Retina (tissue), 1 donor: ENCODE measurements around the gene NCAPD3.
A peak's percentile ranks its signal among the peaks of the same experiment; 100 is the strongest.

ENCODE experiments used
- DNase-seq: peaks from one replicate; pipeline ENCODE4 v3.0.0-alpha.2; 2016

Gene NCAPD3

DNA sequence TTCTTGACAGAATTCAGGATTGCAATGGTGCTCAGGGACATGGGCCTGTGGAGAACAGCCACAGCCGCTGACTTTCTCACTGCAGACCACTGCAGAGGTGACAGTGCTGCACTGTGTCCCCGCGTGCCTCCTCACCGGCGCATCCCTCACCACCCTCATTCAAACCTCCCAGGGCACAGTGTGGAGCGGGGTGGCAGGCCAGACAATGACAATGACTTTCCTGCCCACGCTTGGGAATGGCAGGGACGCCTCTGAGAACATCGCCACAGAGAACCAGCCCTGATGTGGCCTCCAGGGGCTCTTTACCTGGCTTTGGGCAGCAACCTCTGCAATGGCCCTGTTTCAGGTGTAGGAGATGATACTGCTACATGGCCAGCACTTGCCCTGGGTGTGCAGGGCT, 65.7 kb downstream of the NCAPD3 start:
- DNase-seq: no peak

- DNase-seq: no peak
Measured at GRCh38 chr11:134157451-134157850, 66.3 kb downstream of the NCAPD3 start.

DNA sequence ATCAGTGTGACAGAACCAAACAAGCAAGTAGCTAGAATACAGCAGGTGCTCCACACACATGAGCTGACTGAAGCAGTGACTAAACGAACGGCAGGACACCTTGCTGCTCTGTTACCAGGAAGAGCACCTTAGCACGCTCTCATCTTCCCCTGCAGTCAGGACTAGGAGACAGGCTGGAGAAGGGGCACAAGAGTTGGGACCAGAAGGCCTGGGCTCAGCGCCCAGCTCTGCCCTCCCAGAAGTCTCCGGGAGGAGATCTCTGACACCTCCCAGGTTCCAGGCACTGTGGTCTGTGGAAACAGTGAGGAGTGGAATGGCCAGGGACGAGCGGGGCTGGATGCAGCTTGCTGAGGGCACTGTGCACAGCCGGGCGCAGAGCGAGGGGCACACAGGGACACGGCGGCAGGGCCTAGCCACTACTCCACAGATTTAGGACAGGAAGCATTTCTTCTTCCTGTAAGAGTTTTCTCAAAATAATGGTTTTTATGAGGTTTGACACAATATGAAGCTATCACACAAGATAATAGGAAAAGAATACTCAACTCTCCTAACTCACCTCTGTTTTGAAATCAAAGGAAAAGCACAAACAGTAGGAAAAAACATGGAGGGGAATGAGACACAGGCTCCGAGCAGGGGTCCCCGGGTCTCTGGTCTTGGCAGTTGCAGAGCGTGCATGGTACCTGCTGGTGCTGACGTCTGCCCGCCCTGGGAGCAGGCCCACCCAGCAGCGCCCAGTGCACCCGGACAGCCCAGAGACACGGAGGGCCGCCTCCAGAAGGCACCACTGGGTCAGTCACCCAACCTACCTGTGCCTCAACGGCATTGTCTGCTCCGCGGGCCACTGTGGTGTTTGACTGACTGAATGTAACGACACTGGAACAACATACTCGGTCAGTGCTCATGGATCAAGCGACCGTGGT, 67.6 kb downstream of the NCAPD3 start:
- no peak for DNase-seq

DNA sequence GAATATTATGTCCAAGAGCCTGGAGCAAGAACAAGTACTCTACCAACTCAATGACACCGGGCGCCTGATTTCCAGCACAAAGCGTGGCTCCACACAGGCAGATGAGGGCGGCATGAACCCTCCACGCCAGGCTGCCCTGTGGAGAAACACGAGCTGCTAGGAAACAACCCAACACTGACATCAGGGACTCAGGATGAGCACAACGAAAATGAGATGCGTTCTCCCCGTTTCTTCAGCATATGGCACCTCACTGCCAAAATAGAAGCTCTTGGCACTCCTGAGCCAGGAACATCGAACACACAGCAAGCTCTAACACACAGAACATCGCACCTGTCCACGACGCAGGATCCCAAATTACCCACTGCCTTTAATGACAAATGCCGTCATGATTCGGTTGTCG, 68.3 kb downstream of the NCAPD3 start:
- DNase-seq: no peak

DNA sequence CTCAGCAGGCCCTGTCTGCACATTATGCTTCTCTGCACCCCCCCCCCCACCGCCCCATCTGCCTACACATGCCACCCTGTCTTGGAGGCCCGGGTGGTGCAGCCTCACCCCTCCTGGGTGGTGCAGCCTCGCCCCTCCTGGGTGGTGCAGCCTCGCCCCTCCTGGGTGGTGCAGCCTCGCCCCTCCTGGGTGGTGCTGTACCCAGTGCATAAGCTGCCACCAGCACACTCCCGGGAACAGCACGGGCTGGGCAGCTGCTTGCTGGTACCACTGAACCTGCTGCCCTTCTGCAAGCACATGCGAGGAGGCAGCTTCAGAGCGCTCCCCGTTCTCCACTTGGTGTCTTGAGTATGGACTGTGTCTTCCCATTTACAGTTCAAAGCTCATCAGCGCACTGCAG, 69.3 kb downstream of the NCAPD3 start:
- no peak for DNase-seq

- DNase-seq: no peak
Measured at GRCh38 chr11:134153147-134153905, 70.4 kb downstream of the NCAPD3 start.

GRCh38 chr11:134152696-134153095, 71.1 kb downstream of the NCAPD3 start:
- no peak for DNase-seq

DNA sequence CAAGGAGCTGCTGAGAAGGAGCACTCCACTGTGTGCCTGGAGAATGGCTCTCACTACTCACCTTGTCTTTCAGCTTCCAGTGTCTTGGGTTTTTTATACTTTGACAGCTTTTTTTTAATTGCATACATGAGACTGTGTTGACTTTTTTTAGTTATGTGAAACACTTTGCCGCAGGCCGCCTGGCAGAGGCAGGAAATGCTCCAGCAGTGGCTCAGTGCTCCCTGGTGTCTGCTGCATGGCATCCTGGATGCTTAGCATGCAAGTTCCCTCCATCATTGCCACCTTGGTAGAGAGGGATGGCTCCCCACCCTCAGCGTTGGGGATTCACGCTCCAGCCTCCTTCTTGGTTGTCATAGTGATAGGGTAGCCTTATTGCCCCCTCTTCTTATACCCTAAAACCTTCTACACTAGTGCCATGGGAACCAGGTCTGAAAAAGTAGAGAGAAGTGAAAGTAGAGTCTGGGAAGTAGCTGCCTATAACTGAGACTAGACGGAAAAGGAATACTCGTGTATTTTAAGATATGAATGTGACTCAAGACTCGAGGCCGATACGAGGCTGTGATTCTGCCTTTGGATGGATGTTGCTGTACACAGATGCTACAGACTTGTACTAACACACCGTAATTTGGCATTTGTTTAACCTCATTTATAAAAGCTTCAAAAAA, 72.6 kb downstream of the NCAPD3 start:
- DNase-seq: no peak

- no peak for DNase-seq
Measured at GRCh38 chr11:134150195-134150903, 73.4 kb downstream of the NCAPD3 start.

DNA sequence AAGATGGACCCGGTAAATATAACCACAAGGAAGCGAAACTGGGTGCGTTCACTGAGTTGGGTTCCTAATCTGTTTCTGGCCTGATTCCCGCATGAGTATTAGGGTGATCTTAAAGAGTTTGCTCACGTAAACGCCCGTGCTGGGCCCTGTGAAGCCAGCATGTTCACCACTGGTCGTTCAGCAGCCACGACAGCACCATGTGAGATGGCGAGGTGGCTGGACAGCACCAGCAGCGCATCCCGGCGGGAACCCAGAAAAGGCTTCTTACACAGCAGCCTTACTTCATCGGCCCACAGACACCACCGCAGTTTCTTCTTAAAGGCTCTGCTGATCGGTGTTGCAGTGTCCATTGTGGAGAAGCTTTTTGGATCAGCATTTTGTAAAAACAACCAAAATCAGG, 74.4 kb downstream of the NCAPD3 start:
- no peak for DNase-seq

DNA sequence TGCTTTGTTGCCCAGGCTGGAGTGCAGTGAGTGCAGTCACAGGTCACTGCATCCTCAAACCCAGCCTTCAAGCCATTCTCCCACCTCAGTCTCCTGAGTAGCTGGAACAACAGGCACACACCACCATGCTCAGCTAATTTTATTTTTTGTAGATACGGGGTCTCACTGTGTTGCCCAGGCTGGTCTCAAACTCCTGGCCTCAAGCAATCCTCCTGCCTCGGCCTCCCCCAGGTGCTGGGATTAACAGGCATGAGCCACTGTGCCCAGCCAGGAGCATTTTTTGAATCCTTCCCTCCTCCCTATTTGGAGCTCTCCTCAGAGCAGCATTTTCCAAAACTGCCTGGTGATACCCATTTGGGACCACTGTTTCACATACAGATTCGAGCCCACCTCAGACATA, 77.2 kb downstream of the NCAPD3 start:
- no peak for DNase-seq

GRCh38 chr11:134145715-134146114, 78.1 kb downstream of the NCAPD3 start:
- DNase-seq: no peak

GRCh38 chr11:134144744-134145143, 79.0 kb downstream of the NCAPD3 start:
- no peak for DNase-seq

DNA sequence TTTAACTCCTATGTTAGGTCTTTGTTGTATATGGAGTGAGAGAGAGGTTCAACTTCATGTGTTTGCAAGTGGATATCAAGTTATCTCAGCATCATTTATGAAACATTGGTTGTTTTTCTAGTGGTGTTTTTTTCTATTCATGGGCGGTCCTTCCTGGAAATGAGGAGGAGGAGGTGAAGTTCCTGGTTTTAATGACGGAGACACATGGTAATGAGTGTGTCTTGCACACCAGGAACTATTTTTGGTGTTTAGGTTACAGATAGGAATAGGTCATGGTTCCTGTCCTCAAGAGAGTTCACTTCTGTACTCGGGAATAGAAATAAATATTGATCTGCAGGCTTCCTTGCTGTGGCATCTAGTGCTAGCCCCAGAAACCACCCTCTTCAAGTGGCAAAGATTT, 80.0 kb downstream of the NCAPD3 start:
- no peak for DNase-seq

- no peak for DNase-seq
Measured at GRCh38 chr11:134142536-134142935, 81.2 kb downstream of the NCAPD3 start.

- DNase-seq: no peak
Measured at GRCh38 chr11:134140961-134141490, 82.7 kb downstream of the NCAPD3 start.

DNA sequence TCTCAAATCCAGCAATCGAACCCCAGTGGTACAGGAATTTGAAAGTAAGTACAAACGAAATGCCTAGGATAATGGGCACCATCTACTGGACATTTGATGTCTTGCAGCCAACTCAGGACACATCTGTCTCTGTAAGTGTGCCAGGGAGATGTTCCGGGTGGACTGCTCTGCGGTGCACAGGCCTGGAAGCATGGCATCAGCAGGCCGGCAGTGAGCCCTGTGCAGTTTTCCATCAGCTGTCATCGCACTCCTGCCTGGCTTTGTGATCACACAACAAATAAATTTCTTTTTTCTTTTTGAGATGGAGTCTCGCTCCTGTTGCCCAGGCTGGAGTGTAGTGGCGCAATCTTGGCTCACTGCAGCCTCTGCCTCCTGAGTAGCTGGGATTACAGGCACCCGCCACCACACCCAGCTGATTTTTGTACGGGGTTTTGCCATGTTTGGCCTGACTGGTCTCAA, 83.9 kb downstream of the NCAPD3 start:
- peak; percentile 79 for DNase-seq

DNA sequence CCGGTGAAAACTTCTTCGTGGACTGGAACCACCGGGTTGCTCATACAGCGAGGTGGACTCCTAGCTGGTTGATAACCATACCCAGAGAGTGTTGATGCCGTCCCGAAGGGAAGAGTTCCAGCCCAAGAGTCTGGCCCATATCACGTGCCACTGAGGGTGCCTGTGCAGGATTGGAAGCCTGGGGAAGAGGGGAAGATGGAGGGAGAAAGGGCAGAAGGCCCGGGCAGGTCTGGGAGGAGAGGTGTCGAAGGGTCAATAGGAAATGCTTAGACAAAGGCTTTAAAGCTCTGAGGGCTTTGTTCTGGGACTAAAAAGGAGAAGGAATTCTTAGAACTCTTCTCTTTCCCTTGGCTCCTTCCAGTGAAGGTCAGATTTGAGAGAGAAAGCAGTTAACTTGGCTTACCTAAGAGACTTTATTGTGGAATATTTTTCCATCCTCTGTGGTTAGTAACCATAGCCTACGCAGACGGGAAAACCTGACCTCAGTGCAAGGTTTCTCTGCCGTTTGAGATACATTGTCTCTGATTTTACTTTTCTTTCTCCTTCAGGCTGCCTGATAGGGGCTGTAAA, 84.4 kb downstream of the NCAPD3 start:
- DNase-seq: no peak

- no peak for DNase-seq
Measured at GRCh38 chr11:134138376-134138775, 85.4 kb downstream of the NCAPD3 start.

DNA sequence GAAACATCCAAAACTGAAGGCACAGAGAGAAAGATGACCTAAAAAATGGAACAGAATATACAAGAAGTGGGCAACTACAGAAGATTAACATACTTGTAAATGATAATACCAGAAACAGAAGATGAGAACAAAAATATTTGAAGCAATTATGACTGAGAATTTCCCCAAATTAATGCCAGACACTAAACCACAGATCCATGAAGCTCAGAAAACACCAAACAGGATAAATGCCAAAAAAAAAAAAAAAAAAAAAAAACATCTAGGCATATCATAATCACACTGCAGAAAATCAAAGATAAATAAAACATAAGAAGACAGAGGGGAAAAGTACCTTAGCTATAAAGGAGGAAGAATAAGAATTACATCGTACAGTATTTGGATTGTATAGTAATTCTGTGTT, 89.6 kb downstream of the NCAPD3 start:
- no peak for DNase-seq

DNA sequence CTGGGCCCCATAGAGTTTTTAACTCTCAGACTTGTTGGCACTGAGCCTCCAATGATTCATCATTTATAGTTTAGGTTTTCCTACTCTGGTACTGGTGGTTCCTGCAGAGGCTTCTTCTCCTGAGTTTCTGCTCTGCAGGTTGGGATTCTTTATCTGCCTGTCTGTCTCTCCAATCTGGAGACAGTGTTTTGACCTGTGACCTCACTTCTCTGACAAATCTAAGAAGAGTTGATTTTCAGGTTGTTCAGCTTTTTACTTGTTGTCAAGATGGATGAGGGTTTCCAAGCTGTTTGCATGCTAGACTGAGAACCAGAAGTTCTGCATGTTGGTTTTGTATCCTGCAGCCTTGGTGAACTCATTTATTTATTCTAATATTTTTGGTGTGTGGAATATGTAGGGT, 91.0 kb downstream of the NCAPD3 start:
- DNase-seq: no peak

DNA sequence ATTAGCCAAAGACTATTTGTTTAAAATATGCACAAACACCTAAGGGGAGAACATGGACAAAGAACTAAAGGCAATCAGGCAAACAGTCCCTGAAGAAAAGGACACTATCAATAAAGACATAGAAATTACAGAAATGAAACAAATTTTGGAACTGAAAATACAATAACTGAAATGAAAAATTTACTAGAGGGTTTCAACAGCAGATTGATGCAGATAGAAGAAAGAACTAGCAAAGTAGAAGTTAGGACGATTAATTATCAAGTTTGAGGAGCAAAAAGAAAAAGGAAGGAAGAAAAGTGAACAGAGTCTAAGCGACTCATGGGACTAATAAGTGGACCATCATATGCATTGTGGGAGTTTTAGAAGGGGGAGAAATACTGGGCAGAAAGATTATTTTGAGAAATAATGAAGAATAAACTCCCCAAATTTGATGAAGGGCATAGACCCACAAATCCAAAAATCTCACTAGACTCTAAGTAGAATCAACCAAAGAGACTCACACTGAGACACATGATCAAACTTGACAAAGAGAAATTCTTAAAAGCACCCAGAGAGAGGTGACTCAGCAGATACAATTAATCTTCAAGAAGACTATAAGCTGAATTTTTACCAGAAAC, 92.0 kb downstream of the NCAPD3 start:
- no peak for DNase-seq
